HepG2 (cell line): ENCODE measurements around the gene SERHL2. TPM values are rescaled to one million over a fixed set of nuclear protein-coding genes. Genes with fewer than 3 reads are reported as not detected.

Experiments
- CC2D1A ChIP-seq: sonication (generic); formaldehyde crosslinking; IDR thresholded peaks from 2 replicates; pipeline ENCODE4 v1.8.1; 2023; ENCODE audit warnings: mild to moderate bottlenecking, missing genetic modification reagents
- CEBPZ ChIP-seq: IDR thresholded peaks from 2 replicates; pipeline ENCODE4 v1.6.1; 2012; ENCODE audit warnings: low read length, improper control_type of control experiment
- DNMT1 ChIP-seq: sonication (generic); formaldehyde crosslinking; IDR thresholded peaks from 2 replicates; pipeline ENCODE4 v1.5.1; 2020; ENCODE audit warnings: mild to moderate bottlenecking, missing genetic modification reagents
- HDAC2 ChIP-seq: sonication (generic); formaldehyde crosslinking; IDR thresholded peaks from 2 replicates; pipeline ENCODE4 v1.4.0; 2020; ENCODE audit warnings: missing genetic modification reagents
- MBNL3 ChIP-seq: fragments of 250-450 bp; sonication (Bioruptor Pico); conservative IDR thresholded peaks from 2 replicates; pipeline ENCODE4 v1.8.0; 2022; ENCODE audit warnings: mild to moderate bottlenecking, inconsistent platforms
- MZF1 ChIP-seq: sonication (generic); formaldehyde crosslinking; IDR thresholded peaks from 2 replicates; pipeline ENCODE4 v1.8.1; 2023; ENCODE audit warnings: mild to moderate bottlenecking, missing genetic modification reagents, borderline replicate concordance
- NFE2L1 ChIP-seq: sonication (generic); formaldehyde crosslinking; IDR thresholded peaks from 2 replicates; pipeline ENCODE4 v1.4.0; 2020; ENCODE audit warnings: missing genetic modification reagents, mild to moderate bottlenecking, borderline replicate concordance
- SNAPC5 ChIP-seq: sonication (generic); formaldehyde crosslinking; IDR thresholded peaks from 2 replicates; pipeline ENCODE4 v1.8.1; 2023; ENCODE audit warnings: mild to moderate bottlenecking, missing genetic modification reagents, borderline replicate concordance
- TRAFD1 ChIP-seq: sonication (generic); formaldehyde crosslinking; IDR thresholded peaks from 2 replicates; pipeline ENCODE4 v1.5.1; 2020; ENCODE audit warnings: missing genetic modification reagents, mild to moderate bottlenecking, borderline replicate concordance
- TSC22D2 ChIP-seq: sonication (generic); formaldehyde crosslinking; IDR thresholded peaks from 2 replicates; pipeline ENCODE4 v1.5.1; 2020; ENCODE audit warnings: missing genetic modification reagents, mild to moderate bottlenecking, borderline replicate concordance
- ZNF121 ChIP-seq: sonication (generic); formaldehyde crosslinking; IDR thresholded peaks from 2 replicates; pipeline ENCODE4 v1.5.0; 2020; ENCODE audit warnings: mild to moderate bottlenecking, missing genetic modification reagents
- ZNF160 ChIP-seq: sonication (generic); formaldehyde crosslinking; IDR thresholded peaks from 2 replicates; pipeline ENCODE4 v1.8.0; 2022; ENCODE audit warnings: mild to moderate bottlenecking, inconsistent platforms, missing genetic modification reagents
- ZNF24 ChIP-seq: fragments of 450-650 bp; IDR thresholded peaks from 2 replicates; pipeline ENCODE4 v1.6.1; 2017; ENCODE audit warnings: antibody characterized with exemption, mild to moderate bottlenecking
- ZNF260 ChIP-seq: sonication (generic); formaldehyde crosslinking; IDR thresholded peaks from 2 replicates; pipeline ENCODE4 v1.4.0; 2020; ENCODE audit warnings: missing genetic modification reagents, low read depth, mild to moderate bottlenecking, borderline replicate concordance
- ZNF3 ChIP-seq: IDR thresholded peaks from 2 replicates; pipeline ENCODE4 v1.7.0; 2017; ENCODE audit warnings: inconsistent platforms
- ZNF331 ChIP-seq: sonication (generic); formaldehyde crosslinking; IDR thresholded peaks from 2 replicates; pipeline ENCODE4 v1.4.0; 2020; ENCODE audit warnings: missing genetic modification reagents
- ZNF431 ChIP-seq: sonication (generic); formaldehyde crosslinking; IDR thresholded peaks from 2 replicates; pipeline ENCODE4 v1.9.0; 2022; ENCODE audit warnings: missing genetic modification reagents, low read depth, mild to moderate bottlenecking, borderline replicate concordance
- ZNF441 ChIP-seq: sonication (generic); formaldehyde crosslinking; IDR thresholded peaks from 2 replicates; pipeline ENCODE4 v1.7.0; 2021; ENCODE audit warnings: missing genetic modification reagents, borderline replicate concordance
- ZNF460 ChIP-seq: sonication (generic); formaldehyde crosslinking; IDR thresholded peaks from 2 replicates; pipeline ENCODE4 v1.5.1; 2020; ENCODE audit warnings: missing genetic modification reagents, mild to moderate bottlenecking, borderline replicate concordance
- ZNF644 ChIP-seq: IDR thresholded peaks from 2 replicates; pipeline ENCODE4 v1.6.1; 2016; ENCODE audit warnings: low read depth
- ZNF720 ChIP-seq: sonication (generic); formaldehyde crosslinking; IDR thresholded peaks from 2 replicates; pipeline ENCODE4 v1.4.0; 2020; ENCODE audit warnings: missing genetic modification reagents
- ZNF747 ChIP-seq: sonication (generic); formaldehyde crosslinking; IDR thresholded peaks from 2 replicates; pipeline ENCODE4 v1.8.1; 2023; ENCODE audit warnings: missing genetic modification reagents, mild to moderate bottlenecking, borderline replicate concordance
- polyA plus RNA-seq, 8 experiments: library from polyadenylated mRNA; depleted of rRNA in 3 of 8; stranded (reverse) in 7 of 8; unstranded in 1 of 8; fragments of >200 nt; fragmentation: Illumina TruSeq in 4 of 8; extraction: Trizol in 4 of 8; gene quantifications; 2 replicates each; pipeline versions ENCODE4 v1.2.1 to v1.2.3, GENCODE V29; 2011 to 2016; ENCODE audit warnings: low read depth in 4 of 8, missing spikeins in 1 of 8, mixed read lengths in 1 of 8; ENCODE audit not compliant: insufficient read depth in 1 of 8
- total RNA-seq, 5 experiments: library from RNA; depleted of rRNA; stranded (reverse); fragments of >200 nt; fragmentation: Illumina TruSeq; extraction: Trizol; gene quantifications; 2 replicates each; pipeline ENCODE4 v1.2.3, GENCODE V29; 2016; ENCODE audit warnings: low read depth in 1 of 5
- TF ChIP-seq, protein P1 (sequence below): IDR thresholded peaks from 2 replicates; pipeline ENCODE4 v1.6.1; 2016

Gene SERHL2
- total and polyA plus RNA-seq, 2 of the 13 experiments (the other 11 are each of a cell fraction or from before 2014, with no cell fraction given) = 1.0 to 1.8 TPM

DNA sequence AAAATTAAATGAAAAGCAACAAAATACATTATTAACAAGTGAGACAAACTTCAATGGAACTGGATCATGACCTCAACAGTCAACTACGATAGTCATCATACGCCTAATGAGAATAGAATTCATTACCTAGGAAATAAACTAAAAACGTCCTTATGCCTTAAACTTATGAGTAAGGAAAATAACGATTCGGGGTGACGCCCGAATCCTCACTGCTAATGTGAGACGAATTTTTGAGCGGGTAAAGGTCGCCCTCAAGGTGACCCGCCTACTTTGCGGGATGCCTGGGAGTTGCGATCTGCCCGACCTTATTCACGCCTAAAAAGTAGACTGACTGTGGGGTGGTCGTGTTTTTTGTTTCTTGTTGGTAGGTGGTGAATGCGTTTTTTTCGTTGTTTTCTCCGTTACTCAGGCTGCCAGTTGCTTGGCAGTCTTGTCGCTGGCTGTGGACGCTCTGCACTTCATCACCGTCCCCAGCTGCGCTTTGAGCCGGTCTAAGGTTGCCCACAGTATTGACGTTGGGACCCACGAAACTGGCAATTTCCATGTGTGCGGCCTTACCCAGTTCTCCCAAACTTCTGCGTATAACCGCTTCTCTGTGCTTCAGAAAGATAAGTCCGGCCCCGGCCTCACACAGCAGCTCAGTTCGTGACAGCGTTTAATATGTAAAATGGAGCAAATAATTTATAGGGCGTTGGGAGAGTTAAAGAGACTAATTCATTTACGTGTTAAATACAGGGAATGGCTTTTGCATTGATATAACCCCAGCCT lies 61.5 kb downstream of the SERHL2 start (continued):
- TF ChIP-seq ZNF431 (peak; percentile 79; the same call in 1 of the 2 replicates), NFE2L1 (CRISPR knock-in tag) (no peak), TRAFD1 (CRISPR knock-in tag) (no peak), MZF1 (CRISPR knock-in tag) (peak; percentile 87; the same call in 1 of the 2 replicates), DNMT1 (CRISPR knock-in tag) (no peak; the same call in 1 of the 2 replicates), ZNF720 (peak; percentile 98), ZNF460 (peak; percentile 66; the same call in 1 of the 2 replicates), ZNF121 (CRISPR knock-in tag) (0 out of 2 replicates have a peak, but pooled peaks have one; percentile 18), ZNF260 (CRISPR knock-in tag) (no peak), ZNF644 (CRISPR knock-in tag) (no peak), CC2D1A (peak; percentile 92; the same call in 1 of the 2 replicates), CEBPZ (no peak), ZNF24 (peak; percentile 51; the same call in 1 of the 2 replicates), ZNF441 (CRISPR knock-in tag) (peak; percentile 40; the same call in 1 of the 2 replicates), ZNF331 (CRISPR knock-in tag) (peak; percentile 97), ZNF747 (CRISPR knock-in tag) (no peak; the same call in none of the 2 replicates), TSC22D2 (CRISPR knock-in tag) (peak; percentile 48; the same call in 1 of the 2 replicates), HDAC2 (peak; percentile 82), ZNF160 (CRISPR knock-in tag) (peak; percentile 95), ZNF3 (CRISPR knock-in tag) (peak; percentile 87), SNAPC5 (CRISPR knock-in tag) (peak; percentile 100), MBNL3 (CRISPR knock-in tag) (no peak)
- TF ChIP-seq, protein P1, sequence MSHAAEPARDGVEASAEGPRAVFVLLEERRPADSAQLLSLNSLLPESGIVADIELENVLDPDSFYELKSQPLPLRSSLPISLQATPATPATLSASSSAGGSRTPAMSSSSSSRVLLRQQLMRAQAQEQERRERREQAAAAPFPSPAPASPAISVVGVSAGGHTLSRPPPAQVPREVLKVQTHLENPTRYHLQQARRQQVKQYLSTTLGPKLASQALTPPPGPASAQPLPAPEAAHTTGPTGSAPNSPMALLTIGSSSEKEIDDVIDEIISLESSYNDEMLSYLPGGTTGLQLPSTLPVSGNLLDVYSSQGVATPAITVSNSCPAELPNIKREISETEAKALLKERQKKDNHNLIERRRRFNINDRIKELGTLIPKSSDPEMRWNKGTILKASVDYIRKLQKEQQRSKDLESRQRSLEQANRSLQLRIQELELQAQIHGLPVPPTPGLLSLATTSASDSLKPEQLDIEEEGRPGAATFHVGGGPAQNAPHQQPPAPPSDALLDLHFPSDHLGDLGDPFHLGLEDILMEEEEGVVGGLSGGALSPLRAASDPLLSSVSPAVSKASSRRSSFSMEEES (CRISPR knock-in tag) = peak; percentile 75
